ENCODE results near the gene CTDSPL. TPM values are rescaled to one million over a fixed set of nuclear protein-coding genes. Genes with fewer than 3 reads are reported as not detected.

Gene CTDSPL
- total and polyA plus RNA-seq, 2 of the 13 experiments (the other 11 are each of a cell fraction or from before 2014, with no cell fraction given): 26.1 to 142 TPM

DNA sequence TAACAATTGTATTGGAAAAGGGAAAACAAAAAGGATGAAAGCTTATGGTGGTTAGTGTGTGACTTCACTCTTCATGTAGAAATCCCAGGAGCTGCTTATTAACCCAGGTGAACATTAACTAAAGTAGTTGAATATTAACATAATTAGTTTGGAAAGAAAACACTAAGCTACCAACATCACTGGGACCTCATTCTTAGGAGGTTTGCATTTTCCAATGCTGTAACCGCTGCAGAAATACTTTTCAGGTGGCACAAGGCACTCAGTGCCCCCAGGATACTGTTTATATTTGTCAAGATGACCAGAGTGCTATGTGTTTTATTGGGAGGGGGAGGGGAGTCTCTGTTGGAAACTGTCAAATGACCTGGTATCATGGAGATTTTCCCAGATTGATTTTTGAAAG, 103.0 kb downstream of the CTDSPL start (continued):
- TF ChIP-seq, protein P1, sequence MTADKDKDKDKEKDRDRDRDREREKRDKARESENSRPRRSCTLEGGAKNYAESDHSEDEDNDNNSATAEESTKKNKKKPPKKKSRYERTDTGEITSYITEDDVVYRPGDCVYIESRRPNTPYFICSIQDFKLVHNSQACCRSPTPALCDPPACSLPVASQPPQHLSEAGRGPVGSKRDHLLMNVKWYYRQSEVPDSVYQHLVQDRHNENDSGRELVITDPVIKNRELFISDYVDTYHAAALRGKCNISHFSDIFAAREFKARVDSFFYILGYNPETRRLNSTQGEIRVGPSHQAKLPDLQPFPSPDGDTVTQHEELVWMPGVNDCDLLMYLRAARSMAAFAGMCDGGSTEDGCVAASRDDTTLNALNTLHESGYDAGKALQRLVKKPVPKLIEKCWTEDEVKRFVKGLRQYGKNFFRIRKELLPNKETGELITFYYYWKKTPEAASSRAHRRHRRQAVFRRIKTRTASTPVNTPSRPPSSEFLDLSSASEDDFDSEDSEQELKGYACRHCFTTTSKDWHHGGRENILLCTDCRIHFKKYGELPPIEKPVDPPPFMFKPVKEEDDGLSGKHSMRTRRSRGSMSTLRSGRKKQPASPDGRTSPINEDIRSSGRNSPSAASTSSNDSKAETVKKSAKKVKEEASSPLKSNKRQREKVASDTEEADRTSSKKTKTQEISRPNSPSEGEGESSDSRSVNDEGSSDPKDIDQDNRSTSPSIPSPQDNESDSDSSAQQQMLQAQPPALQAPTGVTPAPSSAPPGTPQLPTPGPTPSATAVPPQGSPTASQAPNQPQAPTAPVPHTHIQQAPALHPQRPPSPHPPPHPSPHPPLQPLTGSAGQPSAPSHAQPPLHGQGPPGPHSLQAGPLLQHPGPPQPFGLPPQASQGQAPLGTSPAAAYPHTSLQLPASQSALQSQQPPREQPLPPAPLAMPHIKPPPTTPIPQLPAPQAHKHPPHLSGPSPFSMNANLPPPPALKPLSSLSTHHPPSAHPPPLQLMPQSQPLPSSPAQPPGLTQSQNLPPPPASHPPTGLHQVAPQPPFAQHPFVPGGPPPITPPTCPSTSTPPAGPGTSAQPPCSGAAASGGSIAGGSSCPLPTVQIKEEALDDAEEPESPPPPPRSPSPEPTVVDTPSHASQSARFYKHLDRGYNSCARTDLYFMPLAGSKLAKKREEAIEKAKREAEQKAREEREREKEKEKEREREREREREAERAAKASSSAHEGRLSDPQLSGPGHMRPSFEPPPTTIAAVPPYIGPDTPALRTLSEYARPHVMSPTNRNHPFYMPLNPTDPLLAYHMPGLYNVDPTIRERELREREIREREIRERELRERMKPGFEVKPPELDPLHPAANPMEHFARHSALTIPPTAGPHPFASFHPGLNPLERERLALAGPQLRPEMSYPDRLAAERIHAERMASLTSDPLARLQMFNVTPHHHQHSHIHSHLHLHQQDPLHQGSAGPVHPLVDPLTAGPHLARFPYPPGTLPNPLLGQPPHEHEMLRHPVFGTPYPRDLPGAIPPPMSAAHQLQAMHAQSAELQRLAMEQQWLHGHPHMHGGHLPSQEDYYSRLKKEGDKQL (CRISPR knock-in tag; IDR thresholded peaks at IDR 0.05; ENCODE audit: low read depth): peak; percentile 19; the same call in 1 of the 2 replicates
- TF ChIP-seq ZNF615 (CRISPR knock-in tag; IDR thresholded peaks at IDR 0.05; ENCODE audit: borderline replicate concordance): no peak
- no peak for TF ChIP-seq RFXAP (CRISPR knock-in tag; IDR thresholded peaks at IDR 0.05; ENCODE audit: borderline replicate concordance)
- TF ChIP-seq IRF2 (CRISPR knock-in tag; IDR thresholded peaks at IDR 0.05): 0 out of 2 replicates have a peak, but pooled peaks have one; percentile 36
- no peak for TF ChIP-seq EED (CRISPR knock-in tag; IDR thresholded peaks at IDR 0.05)
- 0 out of 2 replicates have a peak, but pooled peaks have one; percentile 62 for TF ChIP-seq KLF11 (CRISPR knock-in tag; IDR thresholded peaks at IDR 0.05)
- TF ChIP-seq, protein P2, sequence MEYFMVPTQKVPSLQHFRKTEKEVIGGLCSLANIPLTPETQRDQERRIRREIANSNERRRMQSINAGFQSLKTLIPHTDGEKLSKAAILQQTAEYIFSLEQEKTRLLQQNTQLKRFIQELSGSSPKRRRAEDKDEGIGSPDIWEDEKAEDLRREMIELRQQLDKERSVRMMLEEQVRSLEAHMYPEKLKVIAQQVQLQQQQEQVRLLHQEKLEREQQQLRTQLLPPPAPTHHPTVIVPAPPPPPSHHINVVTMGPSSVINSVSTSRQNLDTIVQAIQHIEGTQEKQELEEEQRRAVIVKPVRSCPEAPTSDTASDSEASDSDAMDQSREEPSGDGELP (IDR thresholded peaks at IDR 0.05; ENCODE audit: borderline replicate concordance, low read depth): 0 out of 2 replicates have a peak, but pooled peaks have one; percentile 15
- TF ChIP-seq, protein P3, sequence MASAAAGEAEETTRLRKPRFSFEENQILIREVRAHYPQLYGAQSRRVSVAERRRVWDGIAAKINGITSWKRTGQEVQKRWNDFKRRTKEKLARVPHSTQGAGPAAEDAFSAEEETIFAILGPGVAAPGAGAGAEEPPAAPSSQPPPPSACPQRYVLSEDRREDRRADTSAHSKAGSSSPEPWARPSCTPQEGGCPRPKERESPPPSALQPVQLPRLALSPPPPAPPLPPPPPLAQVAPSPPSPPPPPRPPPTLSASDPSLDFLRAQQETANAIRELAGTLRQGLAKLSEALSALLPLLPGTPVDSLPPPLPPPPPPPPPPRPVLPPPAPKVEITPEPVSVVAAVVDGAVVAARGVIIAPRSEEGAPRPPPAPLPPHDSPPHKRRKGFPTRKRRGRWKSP (CRISPR knock-in tag; IDR thresholded peaks at IDR 0.05): peak; percentile 43; the same call in 1 of the 2 replicates
- peak; percentile 24; the same call in 1 of the 2 replicates for TF ChIP-seq POGZ (CRISPR knock-in tag; IDR thresholded peaks at IDR 0.05)
- peak; percentile 53; the same call in 1 of the 2 replicates for TF ChIP-seq ZNF264 (CRISPR knock-in tag; IDR thresholded peaks at IDR 0.05)
- no peak for TF ChIP-seq ZNF205 (CRISPR knock-in tag; IDR thresholded peaks at IDR 0.05)
- TF ChIP-seq, protein P4, sequence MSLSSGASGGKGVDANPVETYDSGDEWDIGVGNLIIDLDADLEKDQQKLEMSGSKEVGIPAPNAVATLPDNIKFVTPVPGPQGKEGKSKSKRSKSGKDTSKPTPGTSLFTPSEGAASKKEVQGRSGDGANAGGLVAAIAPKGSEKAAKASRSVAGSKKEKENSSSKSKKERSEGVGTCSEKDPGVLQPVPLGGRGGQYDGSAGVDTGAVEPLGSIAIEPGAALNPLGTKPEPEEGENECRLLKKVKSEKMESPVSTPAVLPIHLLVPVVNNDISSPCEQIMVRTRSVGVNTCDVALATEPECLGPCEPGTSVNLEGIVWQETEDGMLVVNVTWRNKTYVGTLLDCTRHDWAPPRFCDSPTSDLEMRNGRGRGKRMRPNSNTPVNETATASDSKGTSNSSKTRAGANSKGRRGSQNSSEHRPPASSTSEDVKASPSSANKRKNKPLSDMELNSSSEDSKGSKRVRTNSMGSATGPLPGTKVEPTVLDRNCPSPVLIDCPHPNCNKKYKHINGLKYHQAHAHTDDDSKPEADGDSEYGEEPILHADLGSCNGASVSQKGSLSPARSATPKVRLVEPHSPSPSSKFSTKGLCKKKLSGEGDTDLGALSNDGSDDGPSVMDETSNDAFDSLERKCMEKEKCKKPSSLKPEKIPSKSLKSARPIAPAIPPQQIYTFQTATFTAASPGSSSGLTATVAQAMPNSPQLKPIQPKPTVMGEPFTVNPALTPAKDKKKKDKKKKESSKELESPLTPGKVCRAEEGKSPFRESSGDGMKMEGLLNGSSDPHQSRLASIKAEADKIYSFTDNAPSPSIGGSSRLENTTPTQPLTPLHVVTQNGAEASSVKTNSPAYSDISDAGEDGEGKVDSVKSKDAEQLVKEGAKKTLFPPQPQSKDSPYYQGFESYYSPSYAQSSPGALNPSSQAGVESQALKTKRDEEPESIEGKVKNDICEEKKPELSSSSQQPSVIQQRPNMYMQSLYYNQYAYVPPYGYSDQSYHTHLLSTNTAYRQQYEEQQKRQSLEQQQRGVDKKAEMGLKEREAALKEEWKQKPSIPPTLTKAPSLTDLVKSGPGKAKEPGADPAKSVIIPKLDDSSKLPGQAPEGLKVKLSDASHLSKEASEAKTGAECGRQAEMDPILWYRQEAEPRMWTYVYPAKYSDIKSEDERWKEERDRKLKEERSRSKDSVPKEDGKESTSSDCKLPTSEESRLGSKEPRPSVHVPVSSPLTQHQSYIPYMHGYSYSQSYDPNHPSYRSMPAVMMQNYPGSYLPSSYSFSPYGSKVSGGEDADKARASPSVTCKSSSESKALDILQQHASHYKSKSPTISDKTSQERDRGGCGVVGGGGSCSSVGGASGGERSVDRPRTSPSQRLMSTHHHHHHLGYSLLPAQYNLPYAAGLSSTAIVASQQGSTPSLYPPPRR (CRISPR knock-in tag; IDR thresholded peaks at IDR 0.05; ENCODE audit: borderline replicate concordance): peak; percentile 39; the same call in 1 of the 2 replicates
- no peak for TF ChIP-seq GPN1 (CRISPR knock-in tag; IDR thresholded peaks at IDR 0.05; ENCODE audit: borderline replicate concordance)
- TF ChIP-seq, protein P5, sequence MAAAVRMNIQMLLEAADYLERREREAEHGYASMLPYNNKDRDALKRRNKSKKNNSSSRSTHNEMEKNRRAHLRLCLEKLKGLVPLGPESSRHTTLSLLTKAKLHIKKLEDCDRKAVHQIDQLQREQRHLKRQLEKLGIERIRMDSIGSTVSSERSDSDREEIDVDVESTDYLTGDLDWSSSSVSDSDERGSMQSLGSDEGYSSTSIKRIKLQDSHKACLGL (CRISPR knock-in tag; IDR thresholded peaks at IDR 0.05): no peak
- TF ChIP-seq FOXA3 (CRISPR knock-in tag; IDR thresholded peaks at IDR 0.05): peak; percentile 52
- TF ChIP-seq SOX13 (IDR thresholded peaks at IDR 0.05): no peak
- TF ChIP-seq SOX13 (CRISPR knock-in tag; conservative IDR thresholded peaks at IDR 0.05 in 1 of 2, IDR thresholded peaks at IDR 0.05 in 1 of 2): peak in 1 of 2 experiments; percentile 58; a peak in 2 of 4 replicates
- peak; percentile 84 for TF ChIP-seq SOX5 (CRISPR knock-in tag; IDR thresholded peaks at IDR 0.05; ENCODE audit: borderline replicate concordance)

Data from HepG2 (cell line).